ENCODE results near the gene ACSM5.
A peak's percentile ranks its signal among the peaks of the same experiment; 100 is the strongest.

ACSM5 gene, protein sequence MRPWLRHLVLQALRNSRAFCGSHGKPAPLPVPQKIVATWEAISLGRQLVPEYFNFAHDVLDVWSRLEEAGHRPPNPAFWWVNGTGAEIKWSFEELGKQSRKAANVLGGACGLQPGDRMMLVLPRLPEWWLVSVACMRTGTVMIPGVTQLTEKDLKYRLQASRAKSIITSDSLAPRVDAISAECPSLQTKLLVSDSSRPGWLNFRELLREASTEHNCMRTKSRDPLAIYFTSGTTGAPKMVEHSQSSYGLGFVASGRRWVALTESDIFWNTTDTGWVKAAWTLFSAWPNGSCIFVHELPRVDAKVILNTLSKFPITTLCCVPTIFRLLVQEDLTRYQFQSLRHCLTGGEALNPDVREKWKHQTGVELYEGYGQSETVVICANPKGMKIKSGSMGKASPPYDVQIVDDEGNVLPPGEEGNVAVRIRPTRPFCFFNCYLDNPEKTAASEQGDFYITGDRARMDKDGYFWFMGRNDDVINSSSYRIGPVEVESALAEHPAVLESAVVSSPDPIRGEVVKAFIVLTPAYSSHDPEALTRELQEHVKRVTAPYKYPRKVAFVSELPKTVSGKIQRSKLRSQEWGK

DNA sequence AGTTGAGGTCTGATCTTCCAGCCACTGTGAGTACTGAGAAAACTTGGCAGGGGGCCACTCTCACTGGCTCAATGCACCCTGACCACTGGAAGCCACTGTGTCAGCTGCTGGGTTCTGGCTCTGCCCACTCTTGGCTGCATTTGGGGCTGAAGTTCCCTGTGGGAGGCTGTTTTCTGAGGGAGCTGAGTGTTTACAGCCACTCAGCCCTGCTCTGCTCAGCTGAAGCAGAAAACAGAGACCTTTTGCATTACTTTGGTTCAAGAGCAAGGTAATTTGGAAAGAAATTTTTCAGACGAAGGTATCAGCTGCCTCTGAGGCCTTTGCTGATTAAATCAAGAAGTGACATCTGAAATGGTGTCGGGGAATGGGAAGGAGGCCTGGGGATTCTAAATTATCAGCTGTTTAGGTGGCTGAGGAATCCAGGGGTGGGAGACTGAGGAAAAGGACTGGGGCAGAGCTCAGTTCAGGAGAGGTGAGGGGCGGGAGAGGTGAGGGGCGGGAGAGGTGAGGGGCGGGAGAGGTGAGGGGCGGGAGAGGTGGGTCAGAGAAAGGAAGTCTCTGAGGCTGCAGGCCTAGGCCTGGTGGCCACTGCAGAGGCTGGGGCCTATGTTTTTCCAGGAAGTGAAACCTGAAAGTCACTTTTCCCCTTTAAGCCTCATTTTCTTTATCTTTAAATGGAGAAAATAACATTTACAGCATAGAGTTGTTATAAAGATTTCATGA is at the start of gene ACSM5:
Gene ACSM5, plus strand, starts transcription at position 137 of the 723 bp plus-strand sequence. CDS start 1,951 bp downstream, outside the sequence.
- DNase-seq: no peak

DNA sequence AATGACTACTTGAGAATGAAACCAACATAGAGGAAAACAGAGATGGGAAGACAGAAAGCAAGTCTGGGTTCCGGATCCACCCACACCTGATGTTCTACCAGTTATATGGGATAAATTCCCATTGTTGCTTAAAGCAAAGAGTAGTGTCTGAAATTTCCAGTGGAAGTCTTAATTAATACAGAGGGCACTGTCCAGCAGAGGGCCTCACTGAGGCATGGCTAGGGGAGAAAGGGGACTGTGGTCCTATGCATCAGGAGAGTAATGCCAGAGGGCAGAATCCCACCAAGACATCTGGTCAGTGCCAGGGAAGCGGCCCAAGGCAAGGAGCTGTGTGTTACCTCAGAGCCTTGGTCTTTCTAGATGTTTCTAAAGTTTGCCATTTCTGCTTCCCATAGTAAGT is 49.3 kb upstream of the ACSM5 start:
- no peak for DNase-seq

DNA sequence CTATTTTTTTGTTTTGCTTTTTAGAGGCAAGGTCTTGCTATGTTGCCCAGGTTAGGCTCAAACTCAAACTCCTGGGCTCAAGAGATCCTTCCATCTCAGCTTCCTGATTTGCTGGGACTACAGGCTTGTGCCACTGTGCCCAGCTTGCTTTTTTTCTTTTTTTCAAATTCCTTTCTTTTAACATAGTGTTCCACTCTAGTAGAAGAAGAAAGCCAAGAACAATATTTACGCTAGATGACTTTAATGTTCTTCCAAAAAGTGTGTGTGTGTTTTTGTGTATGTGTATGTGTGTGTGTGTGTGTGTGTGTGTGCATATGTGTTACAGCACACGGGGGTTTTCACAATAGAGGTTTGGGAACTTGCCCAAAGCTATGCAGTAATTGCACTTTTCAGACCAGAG is 46.1 kb upstream of the ACSM5 start:
- no peak for DNase-seq

DNA sequence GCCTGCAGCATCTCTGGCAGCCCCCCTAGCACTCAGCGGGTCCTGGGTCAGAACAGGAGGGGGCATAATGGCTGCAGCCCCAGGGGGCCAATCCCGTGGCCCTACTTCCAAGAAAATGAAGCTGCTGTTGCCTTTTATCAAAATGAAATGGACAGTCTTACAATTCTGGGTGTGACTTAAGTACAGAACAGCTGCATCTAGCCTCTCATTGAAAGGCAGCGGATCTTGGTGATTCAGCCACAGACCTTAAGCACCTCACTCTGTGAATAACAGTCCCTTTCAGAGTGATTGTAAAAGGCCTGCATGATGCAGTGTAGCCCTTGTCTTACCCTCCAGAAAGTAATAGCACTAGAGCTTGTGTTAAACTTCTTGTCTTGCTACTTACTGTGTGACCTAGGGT is 45.3 kb upstream of the ACSM5 start:
- no peak for DNase-seq

DNA sequence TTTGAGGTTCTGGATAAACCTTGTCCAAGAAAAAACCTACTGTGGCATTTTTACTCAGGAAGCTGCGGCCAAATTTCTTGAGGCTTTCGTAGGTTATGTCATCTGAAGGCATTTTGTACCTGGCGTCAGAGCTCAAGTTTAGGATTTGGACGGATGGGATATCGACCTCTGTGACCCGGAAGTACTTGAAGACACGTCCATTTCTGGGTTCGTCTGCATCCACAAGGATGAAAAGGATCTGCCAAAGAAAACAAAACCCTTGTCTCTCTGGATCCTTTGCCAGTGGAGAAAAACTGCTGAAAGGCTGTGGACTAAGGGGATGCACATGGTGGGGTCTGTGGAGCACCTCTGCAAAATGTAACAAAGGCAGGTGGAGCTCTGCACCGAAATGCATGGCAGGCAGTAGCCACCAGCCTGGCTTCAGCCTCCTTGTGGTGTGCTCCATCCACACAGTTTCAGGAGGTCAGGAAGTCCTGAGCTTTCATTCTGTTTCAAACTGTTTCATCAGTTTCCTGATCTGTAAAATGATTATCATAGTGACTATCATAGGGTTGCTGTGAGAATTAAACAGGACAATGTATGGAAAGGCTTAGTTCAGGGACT is 39.8 kb upstream of the ACSM5 start:
- no peak for DNase-seq

DNA sequence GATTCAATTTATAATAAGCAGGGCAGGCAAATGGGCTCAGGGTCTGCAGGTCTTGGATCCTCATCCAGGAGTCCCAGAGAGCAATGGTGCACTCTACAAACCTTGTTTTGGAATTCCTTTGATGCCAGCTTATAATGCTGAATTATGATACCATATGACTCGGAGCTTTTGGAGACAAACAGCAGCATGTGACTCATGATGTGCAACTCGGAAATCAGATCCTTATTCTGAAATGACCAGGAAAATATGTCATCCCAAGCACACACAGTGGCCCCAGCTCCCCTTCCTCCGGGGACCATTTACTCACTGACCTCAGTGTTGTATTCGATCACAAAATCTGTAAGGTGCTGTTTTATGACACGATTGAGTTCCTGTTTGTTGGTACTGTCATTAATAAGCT is 36.6 kb upstream of the ACSM5 start:
- no peak for DNase-seq

DNA sequence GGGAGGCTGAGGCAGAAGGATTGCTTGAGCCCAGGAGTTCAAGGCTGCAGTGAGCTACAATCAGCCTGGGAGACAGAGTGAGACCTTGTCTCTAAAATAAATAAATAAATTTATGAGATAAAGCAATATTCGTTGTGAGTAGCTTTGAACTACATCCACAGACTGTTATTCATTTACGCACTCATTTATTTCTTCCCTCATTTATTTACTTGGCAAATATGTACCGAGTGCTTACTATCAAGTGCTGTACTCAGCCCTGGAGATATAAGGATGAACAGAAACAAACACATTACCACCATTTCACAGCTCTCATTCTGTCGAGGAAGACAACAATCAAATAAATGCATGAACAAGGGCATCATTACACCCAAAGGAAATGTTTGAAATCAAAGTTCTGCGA is 32.2 kb upstream of the ACSM5 start:
- no peak for DNase-seq

DNA sequence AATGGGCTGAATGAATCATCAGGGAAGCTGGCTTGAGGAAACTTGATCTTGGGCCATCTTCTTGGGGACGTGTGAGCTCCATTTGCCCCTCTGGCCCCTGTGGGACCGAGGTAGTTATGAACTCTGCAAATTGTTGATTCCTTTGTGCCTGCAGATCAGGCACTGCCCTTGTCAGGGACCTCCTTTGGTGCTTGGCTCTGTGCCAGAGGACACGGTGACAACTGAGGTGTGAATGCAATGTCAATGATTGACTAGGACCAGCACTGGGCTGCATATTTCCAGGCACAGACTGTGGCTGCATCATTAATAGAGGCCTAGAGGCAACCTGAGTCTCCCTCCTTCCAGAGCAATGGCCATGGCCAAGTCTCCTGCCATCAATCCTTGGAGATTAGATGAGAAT is 28.6 kb upstream of the ACSM5 start:
- no peak for DNase-seq

DNA sequence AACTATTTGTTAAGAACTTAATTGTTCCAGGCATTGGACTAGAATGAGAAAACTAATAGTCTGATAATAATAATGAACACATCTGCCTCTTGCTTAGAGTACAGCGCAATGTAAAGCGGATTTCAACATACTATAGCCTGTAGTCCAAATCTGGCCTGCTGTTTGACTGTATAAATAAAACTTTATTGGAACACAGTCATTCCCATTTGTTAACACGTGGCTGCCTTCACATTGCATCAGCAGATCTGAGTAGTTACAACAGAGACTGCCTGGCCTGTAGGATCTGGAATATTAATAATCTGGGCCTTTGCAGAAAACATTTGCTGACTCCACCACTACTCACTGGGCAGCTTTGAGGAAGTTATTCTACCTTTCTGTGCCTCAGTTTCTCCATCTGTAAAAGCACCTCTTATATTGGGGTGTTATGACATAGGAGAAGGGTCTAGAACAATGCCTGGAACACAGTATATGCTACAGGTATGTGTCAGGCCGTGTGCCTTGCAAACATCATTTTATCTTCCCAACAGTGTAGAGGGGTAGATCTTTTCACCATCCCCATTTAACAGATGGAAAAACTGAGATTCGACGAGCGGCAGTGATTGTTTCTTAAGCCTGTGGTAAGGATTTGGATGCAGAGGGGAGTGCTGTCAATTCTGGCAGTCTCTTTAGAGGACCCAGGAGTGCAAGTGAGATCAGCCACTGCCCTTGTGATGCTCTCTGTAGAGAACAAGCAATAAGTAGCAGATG is 27.0 kb upstream of the ACSM5 start:
- no peak for DNase-seq

DNA sequence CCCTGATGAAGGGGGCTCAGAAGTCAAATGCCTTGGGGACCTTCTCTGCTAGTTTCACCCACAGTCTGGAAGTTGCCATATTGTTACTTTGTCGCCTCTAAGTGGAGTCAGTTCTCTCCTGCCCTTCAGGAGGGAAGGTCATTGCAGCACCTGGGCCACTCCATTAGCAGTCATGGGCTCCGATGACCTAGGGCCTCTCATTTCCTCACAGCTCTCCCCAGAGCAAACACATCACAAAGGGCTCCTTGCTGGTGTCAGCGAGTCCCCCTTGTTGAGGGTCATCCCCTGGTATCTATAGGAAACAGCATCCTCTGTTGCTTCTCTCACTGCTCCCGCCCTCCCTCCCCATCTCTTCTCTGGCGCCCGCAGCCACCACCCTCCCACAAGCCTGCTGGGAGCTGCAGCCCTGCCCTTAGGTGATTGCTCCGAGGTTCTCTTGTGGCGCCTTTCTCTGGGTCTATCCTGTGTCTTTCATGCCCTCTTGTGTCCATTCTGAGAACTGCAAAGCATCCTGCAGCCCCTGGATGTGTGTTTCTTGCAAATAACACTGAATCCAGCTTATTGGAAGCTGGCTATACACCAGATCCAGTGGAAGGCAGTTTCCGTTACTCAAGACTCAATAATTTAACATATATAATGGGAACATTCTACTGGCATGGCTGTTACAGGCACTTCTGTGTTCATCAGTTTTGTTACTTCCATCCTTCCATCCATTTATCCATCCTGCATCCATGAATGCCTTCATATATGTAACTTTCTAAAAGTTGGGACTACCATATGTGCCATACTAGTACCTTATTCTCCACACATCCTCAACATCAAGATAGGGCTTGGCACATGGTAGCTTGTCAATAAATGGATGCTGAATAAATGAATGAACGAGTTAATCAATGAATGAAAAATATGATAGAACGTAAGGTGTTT is 26.0 kb upstream of the ACSM5 start:
- peak; percentile 46 to 48 for DNase-seq

DNA sequence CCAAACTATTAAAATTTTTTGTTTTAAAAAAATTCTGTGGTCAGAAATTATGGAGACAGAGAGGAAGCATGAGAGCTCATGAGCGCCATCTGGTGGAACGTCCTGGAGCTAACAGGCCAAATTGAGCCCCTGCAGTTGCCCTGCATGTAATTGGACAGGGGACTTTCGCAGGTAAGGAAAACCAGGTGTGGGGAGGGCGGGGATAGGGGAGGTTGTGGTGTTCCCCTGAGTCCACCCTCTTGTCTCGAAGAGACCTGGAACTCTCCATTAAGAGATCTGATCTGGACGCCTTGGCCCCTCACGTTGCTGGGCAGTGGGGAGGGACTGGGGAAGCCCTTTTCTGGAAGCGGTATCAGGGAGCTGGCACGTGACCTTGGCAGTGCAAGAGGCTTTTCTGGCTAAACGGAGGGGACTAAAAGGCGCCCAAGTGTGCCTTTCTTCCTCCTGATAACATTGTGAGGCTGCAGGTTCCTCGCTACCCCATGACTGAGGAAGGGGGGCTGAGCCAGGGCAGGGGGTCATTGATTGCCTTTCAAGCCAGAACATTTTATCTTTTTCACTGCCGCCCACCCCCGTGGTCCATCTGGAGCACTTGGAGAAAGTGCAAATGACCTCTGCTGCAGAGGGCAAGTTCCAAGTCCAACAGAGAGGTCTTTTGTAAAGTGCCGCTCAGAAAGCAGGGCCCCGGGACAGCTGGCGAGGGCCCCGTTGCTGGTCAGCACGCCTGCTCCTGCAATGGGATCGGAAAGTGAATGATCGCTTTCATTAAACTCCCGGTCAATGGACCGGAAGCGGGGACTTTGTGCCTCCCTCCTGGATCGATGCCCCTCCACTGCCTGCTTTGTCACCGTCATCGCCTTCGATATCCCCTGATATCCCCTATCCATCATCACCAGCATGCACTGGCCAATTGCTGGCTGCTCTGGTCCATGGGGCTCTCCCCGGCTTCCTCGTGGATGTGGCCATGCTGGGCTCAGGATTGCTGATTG is 23.2 kb upstream of the ACSM5 start:
- peak; percentile 4 to 12 for DNase-seq

DNA sequence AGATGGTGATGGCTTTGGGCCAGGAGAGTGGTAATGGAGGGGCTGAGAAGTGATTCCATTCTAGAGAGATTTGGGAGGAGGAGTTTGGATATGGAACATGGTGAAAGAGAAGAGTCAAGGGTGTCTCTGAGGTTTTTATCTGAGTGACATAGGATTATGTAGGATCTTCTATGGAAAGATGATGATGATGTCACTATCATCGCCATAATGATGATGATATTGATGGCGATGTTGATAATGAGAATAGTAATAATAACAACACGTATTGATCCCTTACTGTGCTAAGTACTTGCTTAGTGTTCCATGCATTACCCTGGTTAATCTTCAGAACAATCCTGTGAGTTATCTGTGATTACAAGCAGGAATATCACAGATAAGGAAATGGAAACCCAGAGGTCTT is 21.4 kb upstream of the ACSM5 start:
- no peak for DNase-seq

DNA sequence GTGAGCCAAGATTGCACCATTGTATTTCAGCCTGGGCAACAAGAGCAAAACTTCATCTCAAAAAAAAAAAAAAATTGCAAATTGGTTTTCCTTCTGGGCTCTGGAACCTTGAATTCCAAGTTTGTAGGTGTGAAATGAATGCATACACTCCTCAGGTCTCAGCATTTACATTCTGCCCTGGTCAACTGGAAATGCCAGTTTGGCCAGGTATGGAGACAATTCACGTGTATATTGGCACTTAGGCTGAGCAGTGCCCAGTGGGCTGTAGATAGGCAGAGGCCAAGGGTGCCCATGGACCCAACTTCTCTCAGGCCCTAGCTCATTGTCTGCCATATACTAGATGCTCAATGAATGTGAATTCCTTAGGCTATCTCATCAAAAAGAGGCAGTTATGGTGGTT is 20.5 kb upstream of the ACSM5 start:
- no peak for DNase-seq

DNA sequence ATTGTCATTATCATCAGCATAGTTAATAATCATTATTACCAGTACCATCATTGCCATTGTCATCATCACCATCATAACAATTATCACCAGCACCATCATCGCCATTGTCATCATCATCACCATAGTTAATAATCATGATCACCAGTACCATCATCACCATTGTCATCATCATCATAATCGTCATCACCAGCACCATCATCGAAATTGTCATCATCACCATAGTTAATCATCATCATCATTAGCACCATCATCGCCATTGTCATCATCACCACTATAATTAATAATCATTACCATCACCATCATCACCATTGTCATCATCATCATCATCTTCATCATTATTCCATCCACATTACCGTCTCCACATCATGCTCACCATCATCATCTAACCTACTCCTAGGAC is 18.3 kb upstream of the ACSM5 start:
- no peak for DNase-seq

DNA sequence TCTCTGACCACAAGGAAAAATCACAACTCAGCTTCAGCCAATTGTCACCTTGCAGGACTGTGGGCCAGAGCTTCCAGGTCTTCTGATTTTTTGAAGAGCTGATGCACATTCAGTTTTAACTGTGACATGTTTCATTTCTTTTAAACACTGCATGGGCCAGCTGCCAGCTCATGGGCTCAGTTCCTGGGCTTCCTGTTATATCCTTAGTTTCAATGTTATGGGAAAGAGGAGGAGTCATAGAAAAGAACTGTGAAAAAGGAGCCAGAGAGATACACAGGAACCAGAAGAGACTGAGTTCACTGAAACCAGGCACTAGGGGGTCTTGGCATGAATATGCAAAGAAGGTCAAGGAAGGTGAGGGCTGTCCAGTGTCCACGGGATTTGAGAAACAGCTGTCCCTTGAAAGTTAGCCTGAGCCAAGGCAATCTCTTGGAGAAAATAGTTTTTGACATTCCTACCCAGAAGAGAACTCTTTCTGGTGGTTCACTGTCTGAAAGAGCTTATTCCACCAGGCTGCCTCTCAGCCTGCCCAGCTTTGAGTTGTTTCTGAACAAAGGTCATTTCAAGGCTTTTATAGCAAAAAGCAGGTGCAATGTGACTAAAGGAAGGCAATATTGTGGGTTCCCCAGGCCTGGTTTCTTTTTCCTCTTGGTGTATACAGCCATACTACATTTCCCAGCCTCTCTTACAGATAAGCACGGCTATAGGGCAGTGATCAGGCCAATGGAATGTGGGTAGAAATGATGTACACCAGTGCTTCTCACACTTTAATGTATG is 15.3 kb upstream of the ACSM5 start:
- DNase-seq: no peak

DNA sequence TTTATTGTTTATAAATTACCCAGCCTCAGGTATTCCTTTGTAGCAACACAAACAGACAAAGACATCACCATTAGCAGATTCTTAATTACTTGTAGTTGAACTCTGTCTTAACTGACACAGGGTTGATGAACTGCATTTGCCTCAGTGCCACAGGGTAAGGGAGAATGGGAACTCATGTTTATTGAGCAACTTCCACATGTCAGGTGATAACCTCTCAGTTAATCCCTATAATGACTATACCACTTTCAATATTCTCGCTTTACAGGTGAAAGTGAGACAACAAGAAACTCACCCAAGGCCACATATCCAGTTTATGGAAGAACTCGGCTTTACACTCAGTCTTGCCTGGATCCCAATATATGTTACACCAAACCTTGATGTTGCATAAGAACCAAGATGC is 13.4 kb upstream of the ACSM5 start:
- DNase-seq: no peak

DNA sequence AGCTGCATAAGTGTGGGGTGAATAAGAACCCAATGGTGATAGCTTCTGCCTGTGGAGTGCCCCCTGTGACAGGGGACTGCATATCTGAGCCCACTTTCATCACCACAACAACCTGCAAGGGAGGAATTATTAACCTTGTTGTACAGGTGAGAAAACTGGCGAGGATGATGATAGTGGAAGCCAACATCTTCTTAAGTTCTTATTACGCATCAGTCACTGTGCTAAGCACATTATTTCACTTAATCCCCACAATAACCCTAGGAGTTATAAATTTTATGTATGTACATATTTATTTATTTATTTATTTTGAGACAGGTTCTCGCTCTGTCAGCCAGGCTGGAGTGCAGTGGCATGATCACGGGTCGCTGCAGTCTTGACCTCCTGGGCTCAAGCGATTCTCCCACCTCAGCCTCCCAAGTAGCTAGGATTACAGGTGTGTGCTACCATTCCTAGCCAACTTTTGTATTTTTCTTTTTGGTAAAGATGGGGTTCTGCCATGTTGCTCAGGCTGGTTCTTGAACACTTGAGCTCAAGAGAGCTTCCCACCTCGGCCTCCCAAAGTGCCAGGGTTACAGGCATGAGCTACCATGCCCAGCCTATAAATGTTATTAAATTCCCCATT is 12.4 kb upstream of the ACSM5 start:
- no peak for DNase-seq

DNA sequence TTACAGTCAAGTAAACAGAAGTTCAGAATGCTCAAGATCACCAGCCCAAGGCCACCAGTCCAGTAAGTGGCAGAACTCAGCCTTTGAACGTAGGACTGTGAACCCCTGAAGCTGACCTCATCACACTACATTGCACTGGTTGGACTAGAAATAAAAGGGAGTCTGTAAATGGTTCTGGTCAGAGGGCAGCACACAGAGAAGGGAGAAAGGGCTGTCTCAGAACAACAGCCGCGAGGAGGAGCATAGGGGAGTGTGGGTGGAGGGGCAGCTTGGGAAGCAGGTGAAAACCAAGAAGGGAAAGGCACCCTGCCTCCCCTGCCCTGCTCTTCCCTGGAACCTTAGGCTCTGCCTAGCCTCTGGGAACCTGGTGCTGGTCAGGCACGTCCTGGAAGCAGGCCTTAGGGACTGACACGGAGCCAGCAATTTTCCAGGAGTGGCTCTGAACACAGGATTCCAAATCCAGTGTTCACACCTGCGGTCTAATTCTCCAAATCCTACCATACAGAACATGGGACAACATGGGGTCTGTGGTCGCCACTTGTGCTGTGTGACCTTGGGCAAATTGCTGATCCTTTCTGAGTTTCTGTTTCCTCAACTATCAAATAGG is 11.8 kb upstream of the ACSM5 start:
- DNase-seq: no peak

DNA sequence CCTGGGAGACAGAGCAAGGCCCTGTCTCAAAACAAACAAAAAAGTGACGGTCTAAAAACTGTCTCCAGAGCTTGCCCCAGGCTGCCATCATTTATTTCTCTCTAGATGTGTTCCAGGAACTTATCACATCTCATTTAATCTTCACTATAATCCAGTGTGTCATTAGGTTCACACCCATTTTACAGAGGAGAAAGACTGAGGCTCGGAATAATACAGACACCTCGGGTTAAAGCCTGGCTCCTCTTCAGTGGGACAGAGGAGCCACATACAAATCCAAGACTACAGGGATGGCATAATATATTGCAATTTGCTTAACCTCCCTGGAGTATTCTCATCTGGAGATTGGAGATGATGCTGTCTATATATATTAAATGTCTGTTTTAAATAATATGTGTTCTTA is 10.7 kb upstream of the ACSM5 start:
- no peak for DNase-seq

All from AML-193 (cell line).